NB4 (cell line): ENCODE data around the gene TMEM52.

ENCODE experiments used
- DNase-seq: peaks from one replicate; pipeline ENCODE4 v3.0.0; 2010; ENCODE audit warnings: low read depth
- H3K4me3 ChIP-seq: one replicate; pipeline ENCODE4 v1.5.1; 2011; ENCODE audit warnings: mild to moderate bottlenecking, low read depth, low read length, moderate library complexity
- CTCF ChIP-seq: IDR thresholded peaks from one replicate; pipeline ENCODE4 v1.5.1; 2012; ENCODE audit warnings: low read depth, low read length
- MYC ChIP-seq: IDR thresholded peaks from 2 replicates; pipeline ENCODE4 v1.6.1; 2011; ENCODE audit warnings: low read depth, low read length
- POLR2A ChIP-seq: IDR thresholded peaks from 2 replicates; pipeline ENCODE4 v1.6.1; 2011; ENCODE audit warnings: mild to moderate bottlenecking; ENCODE audit not compliant: insufficient read length; ENCODE audit errors: extremely low read depth
- TF ChIP-seq, protein P1 (sequence below): IDR thresholded peaks from 2 replicates; pipeline ENCODE4 v1.6.1; 2011; ENCODE audit warnings: low read depth, low read length

The TMEM52 gene

DNA sequence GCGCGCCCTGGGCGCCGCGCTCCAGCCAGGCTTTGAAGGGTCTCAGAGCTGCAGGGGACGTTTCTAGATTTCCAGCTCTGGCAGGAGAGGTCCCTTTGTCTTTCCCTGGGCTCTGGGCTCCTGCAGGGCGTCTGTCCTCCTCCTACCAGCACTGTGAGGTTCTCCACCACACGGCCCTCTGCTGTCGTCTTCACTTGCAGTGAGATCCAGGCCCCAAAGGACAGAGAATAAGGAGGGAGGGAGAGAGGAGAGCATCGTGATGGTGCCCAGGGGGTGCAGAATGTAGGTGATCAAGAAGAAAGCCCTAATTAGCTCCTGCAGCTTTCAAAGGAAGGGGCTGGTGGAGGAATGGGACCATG, 24.0 kb downstream of the TMEM52 start:
- TF ChIP-seq CTCF (no peak), MYC (no peak), POLR2A (no peak)
- TF ChIP-seq, protein P1, sequence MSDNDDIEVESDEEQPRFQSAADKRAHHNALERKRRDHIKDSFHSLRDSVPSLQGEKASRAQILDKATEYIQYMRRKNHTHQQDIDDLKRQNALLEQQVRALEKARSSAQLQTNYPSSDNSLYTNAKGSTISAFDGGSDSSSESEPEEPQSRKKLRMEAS, result no peak
- H3K4me3 ChIP-seq, result no peak overlapping the region
- DNase-seq, result no peak

DNA sequence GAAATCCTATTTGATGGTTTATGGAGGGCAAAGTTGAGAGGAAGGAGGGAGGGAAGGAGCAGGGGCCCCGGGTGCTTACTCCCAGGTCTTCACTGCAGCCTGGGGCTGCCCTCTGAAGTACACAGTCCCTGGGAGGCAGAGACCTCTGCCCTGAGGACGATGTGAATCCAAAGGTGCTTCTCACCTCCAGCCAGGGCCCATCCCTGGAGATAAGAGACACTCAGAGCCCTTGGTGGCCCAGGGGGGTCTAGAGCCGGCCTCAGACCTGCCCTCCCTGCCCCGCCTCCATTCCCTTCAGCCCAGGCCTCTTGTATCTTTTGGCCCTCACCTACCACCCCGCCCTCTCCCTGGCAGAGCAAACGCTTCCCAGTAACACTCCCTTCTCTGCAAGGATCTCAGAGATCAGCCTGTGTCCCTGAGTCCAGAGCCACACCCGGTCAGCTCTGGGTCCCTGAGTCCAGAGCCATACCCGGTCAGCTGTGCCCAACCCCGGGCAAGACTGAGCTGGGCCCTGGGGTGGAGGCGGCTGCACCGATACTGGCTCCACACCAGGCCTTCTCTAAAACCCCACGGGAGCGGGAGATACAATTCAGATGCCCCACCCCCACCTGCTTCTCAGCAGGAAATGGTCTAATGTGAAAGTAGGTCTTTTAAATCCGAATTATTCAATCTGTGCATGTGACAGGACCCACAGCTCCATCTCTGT, 24.6 kb downstream of the TMEM52 start:
- no peak overlapping the region for H3K4me3 ChIP-seq
- DNase-seq, result no peak
- TF ChIP-seq POLR2A (no peak), MYC (no peak), CTCF (no peak)
- TF ChIP-seq, protein P1, result no peak

GRCh38 chr1:1893997-1894353, 25.1 kb downstream of the TMEM52 start:
- DNase-seq, result no peak
- H3K4me3 ChIP-seq, result no peak overlapping the region
- TF ChIP-seq MYC (no peak), POLR2A (no peak), CTCF (no peak)
- TF ChIP-seq, protein P1, result no peak

DNA sequence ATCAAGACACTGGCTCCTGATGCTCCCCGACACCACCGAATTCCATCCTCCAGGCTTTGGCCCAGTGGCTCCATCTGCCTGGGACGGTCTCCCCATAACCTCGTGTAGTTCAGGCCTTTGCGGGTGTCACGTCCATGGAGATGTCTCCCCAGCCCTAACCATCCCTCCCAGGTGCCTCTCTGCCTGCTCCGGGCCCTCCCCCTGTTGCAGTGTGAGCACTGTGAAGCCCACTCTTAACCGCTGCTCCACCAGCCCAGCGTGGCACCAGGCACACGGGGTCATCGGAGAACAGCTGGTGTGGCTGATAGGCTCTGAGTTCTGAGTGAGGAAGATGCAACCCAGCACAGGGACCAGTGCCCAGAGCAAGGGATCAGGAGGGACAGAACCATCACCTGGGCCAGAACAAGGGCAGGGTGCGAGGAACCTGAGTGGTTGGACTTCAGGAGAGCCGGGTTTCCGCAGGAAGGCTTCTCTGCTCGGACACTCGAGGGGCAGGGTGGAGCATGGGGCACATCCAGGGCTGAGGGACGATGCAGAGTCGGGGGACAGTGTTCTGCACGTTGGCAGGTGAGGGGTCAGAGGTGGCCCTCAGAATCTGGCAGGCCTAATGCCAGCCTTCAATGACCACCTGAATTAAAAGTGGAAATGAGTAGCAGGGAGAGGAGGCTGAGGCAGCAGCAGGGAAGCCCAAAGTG, 25.6 kb downstream of the TMEM52 start:
- TF ChIP-seq, protein P1, result no peak
- TF ChIP-seq MYC, result no peak
- no peak for TF ChIP-seq CTCF
- TF ChIP-seq POLR2A, result no peak
- no peak for DNase-seq
- H3K4me3 ChIP-seq, result no peak overlapping the region

- no peak overlapping the region for H3K4me3 ChIP-seq
- no peak for DNase-seq
- no peak for TF ChIP-seq CTCF
- no peak for TF ChIP-seq POLR2A
- no peak for TF ChIP-seq MYC
- TF ChIP-seq, protein P1, result no peak
Measured at GRCh38 chr1:1892763-1893120, 26.3 kb downstream of the TMEM52 start.
